ENCODE measurements around the gene ATOSB.
"Not testable (repeated sequence)": the region's sequence is repeated elsewhere in the genome, so short reads cannot be mapped to it uniquely, and the experiment has no call there.

ATOSB gene

DNA sequence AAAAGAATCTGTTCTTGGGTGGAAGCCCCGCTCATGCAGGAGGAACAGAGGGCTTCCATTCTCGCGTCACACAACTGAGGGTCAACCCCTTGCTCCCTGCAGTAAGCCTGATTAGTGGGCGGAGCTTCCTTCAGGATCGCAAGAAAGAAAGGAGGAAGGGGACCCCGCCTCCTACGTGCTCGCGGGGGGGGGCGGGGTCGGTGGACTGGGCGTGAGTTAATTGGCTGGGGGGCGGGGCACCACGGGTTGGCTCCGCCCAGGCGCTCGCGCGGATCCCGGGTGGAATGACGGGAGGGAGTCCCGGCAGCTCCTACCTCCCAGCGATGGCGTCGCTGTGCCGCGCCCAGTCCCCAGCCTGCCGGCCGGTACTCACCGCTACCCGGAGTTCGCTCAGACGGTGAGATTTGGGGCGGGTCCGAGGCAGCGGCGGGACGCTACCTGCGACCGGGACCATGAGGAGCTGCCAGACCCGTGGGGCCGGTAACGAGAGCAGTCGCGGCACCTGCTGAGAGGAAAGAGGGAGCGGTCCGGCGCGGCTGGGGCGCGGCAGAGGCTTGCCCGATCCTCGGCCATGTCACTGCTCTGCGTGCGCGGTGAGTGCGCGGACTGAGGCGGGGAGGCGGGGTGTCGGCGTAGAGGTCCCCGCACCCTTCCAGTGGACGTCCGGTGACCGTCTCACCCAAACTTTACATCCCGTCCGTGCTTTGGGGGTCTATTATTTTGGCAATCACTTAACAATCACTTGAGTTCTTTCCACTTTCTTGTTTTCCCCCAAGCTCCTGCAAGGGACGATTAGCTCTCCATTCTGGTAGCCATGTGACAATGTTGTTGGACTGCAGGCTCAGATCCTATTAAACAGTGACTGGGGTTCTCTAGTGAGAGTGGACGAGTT is 46.3 kb upstream of the ATOSB start, which contains the start of gene UNC13B:
Gene UNC13B (plus strand): TSS at position 297 of the 892 bp plus-strand sequence. CDS start 275 bp downstream, at position 572.
- DNase-seq (ENCODE audit: extremely low spot score): peak; percentile 97
- CTCF ChIA-PET: interaction anchor here (0.6 kb wide), 1 partner anchor 31 kb away, joined by 4 read pairs; no protein-coding TSS in a partner anchor
- POLR2A ChIA-PET: interaction anchor here (0.7 to 2.1 kb wide), 8 partner anchors 11 to 328 kb away, joined by 3 to 13 read pairs (median 3); partner anchors contain the start of genes ATOSB, FANCG and RUSC2
- TF ChIP-seq CTBP1 (IDR thresholded peaks at IDR 0.05; ENCODE audit: borderline replicate concordance): peak; percentile 57; the same call in 1 of the 2 replicates
- TF ChIP-seq ELF4 (IDR thresholded peaks at IDR 0.05): no peak
- no peak for TF ChIP-seq FOXA1 (IDR thresholded peaks at IDR 0.05)

DNA sequence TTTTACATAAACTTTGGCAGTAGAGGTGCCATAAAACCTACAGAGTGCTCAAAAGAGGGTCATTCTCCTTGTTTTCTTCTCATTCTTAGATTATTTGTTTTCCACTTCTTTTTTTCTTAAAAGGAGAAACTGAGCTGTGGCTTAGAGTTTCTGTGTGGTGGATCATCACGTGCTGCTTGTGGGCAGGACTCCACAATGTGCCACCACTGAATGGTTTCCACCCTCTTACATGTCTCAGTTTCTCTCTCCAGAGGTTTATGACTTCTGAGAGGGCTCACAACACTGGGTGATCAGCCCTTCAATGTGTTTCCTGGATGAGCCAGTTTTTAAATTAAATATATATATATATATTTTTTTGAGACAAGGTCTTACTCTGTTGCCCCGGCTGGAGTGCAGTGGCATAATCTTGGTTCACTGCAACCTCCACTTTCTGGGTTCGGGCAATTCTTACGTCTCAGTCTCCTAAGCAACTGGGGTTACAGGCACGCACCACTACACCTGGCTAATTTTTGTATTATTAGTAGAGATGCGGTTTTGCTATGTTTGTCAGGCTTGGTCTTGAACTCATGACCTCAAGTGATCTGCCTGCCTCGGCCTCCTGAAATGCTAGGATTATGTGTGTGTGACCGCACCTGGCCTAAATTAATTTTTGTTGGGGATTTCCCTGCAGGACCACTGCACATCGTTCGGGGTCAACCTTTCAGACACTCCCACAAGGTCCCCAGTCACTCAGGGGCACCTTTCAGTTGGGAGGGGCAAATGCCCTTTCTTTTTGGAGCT is 43.0 kb upstream of the ATOSB start:
- ChIA-PET CTCF (no interaction called here), POLR2A (no interaction called here)
- TF ChIP-seq BHLHE40 (IDR thresholded peaks at IDR 0.05; ENCODE audit: borderline replicate concordance): no peak
- DNase-seq (ENCODE audit: extremely low spot score): no peak

DNA sequence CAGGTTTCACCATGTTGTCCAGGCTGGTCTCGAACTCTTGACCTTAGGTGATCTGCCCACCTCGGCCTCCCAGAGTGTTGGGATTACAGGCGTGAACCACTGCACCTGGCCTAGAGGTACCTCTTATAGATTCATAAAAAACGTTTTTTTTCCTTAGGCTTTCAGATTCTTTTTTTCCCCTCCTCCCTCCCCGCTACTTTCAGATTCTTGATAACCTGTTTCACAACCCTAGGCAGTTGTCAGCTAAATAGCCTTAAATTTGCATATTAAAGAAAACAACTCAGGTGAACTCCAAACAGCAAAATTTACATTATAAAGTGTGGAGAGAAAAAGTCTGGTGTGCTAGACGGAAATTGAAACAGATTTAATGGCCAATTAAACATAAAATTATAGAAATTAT is 42.2 kb upstream of the ATOSB start:
- DNase-seq (ENCODE audit: extremely low spot score); CTCF ChIA-PET: not testable (repeated sequence)
- POLR2A ChIA-PET: interaction anchor here (0.6 kb wide), 1 partner anchor 35 kb away, joined by 3 read pairs; no protein-coding TSS in a partner anchor

DNA sequence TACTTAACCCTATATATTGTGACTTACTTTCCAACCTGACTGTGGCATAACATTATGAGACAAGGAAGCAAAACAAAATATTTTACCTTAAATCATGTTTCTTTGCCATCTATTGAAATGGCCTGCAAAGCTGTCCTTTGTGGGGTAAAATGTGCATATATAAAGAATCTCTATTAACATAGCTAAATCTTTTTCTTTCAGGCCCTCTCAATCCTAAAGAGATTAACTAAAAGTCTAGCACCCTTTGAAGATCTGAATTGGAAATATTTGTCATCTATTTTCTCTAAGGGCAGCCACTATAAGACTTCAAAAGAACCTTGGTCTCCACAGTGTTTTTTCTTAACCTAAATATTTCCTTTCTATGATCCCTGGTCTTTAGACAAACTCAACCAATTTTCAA is 41.1 kb upstream of the ATOSB start:
- CTCF ChIA-PET: no interaction called here
- TF ChIP-seq, protein P1, sequence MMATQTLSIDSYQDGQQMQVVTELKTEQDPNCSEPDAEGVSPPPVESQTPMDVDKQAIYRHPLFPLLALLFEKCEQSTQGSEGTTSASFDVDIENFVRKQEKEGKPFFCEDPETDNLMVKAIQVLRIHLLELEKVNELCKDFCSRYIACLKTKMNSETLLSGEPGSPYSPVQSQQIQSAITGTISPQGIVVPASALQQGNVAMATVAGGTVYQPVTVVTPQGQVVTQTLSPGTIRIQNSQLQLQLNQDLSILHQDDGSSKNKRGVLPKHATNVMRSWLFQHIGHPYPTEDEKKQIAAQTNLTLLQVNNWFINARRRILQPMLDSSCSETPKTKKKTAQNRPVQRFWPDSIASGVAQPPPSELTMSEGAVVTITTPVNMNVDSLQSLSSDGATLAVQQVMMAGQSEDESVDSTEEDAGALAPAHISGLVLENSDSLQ (IDR thresholded peaks at IDR 0.05): no peak
- TF ChIP-seq ELF4 (IDR thresholded peaks at IDR 0.05): no peak
- no peak for TF ChIP-seq NFRKB (IDR thresholded peaks at IDR 0.05)
- no peak for TF ChIP-seq ZNF384 (IDR thresholded peaks at IDR 0.05)
- no peak for TF ChIP-seq FOXA1 (IDR thresholded peaks at IDR 0.05)
- no peak for TF ChIP-seq L3MBTL2 (conservative IDR thresholded peaks at IDR 0.05)
- no peak for TF ChIP-seq SP1 (IDR thresholded peaks at IDR 0.05)
- no peak for TF ChIP-seq CTBP1 (IDR thresholded peaks at IDR 0.05; ENCODE audit: borderline replicate concordance)
- TF ChIP-seq TARDBP (IDR thresholded peaks at IDR 0.05): no peak
- TF ChIP-seq FOXK2 (IDR thresholded peaks at IDR 0.05): no peak
- TF ChIP-seq LEF1 (IDR thresholded peaks at IDR 0.05; ENCODE audit: borderline replicate concordance): no peak
- no peak for TF ChIP-seq FOXM1 (IDR thresholded peaks at IDR 0.05; ENCODE audit: borderline replicate concordance)
- TF ChIP-seq BHLHE40 (IDR thresholded peaks at IDR 0.05; ENCODE audit: borderline replicate concordance): no peak
- TF ChIP-seq ARNT (IDR thresholded peaks at IDR 0.05): no peak
- no peak for TF ChIP-seq HDGF (IDR thresholded peaks at IDR 0.05; ENCODE audit: borderline replicate concordance)
- no peak for TF ChIP-seq SUZ12 (IDR thresholded peaks at IDR 0.05)
- POLR2A ChIA-PET: no interaction called here
- no peak for DNase-seq (ENCODE audit: extremely low spot score)

DNA sequence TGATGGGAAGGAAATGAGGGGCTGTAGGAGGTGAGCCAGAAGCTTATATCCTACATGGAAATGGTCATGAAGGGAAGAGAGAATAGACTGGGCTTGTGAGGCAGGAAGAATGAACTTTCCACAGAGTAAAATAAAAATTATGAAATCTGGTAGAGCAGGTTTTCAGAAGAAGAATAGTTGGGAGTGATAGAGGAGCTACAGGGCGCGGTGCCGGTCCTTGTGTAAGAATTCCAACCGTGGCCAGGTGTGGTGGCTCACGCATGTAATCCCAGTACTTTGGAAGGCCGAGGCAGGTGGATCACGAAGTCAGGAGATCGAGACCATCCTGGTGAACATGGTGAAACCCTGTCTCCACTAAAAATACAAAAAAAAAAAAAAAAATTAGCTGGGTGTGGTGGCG is 37.3 kb upstream of the ATOSB start:
- TF ChIP-seq FOXK2 (IDR thresholded peaks at IDR 0.05): no peak
- TF ChIP-seq FOXM1 (IDR thresholded peaks at IDR 0.05; ENCODE audit: borderline replicate concordance): no peak
- no peak for TF ChIP-seq NFRKB (IDR thresholded peaks at IDR 0.05)
- no peak for DNase-seq (ENCODE audit: extremely low spot score)
- CTCF ChIA-PET: no interaction called here
- POLR2A ChIA-PET: no interaction called here

DNA sequence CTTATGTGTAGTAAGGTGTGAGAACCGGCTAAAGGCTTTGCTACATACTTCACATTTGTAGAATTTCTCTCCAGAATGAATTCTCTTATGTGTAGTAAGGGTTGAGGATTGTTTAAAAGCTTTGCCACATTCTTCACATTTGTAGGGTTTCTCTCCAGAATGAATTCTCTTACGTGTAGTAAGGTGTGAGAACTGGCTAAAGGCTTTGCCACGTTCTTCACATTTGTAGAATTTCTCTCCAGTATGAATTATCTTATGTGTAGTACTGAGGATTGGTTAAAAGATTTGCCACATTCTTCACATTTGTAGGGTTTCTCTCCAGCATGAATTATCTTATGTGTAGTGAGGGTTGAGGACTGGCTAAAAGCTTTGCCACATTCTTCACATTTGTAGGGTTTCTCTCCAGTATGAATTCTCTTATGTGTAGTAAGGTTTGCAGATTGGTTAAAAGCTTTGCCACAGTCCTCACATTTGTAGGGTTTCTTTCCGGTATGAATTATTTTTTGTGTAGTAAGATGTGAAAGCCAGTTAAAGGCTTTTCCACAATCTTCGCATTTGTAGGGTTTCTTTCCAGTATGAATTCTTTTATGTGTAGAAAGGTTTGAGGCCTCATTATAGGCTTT is 32.4 kb upstream of the ATOSB start:
- CTCF ChIA-PET; POLR2A ChIA-PET; DNase-seq (ENCODE audit: extremely low spot score): not testable (repeated sequence)

DNA sequence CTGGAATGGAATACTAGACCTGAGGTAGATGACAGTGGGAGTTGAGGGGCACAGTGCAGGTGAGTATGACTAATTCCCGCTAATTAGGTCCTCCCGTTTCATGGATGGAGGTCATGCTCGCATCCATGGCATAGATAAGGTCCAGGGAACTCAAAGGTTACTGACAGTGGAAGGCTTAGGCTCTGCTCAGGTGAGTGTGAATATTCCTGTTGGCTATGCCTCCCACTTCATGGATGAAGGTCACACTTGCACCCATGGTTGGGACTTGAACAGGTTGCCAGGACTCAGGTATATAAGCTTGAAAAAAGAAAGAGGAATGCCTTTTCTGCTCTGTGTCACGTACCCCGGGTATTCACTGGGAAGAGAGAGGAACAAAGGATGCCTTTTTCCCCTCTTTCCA is 26.4 kb upstream of the ATOSB start:
- DNase-seq (ENCODE audit: extremely low spot score): no peak
- CTCF ChIA-PET: no interaction called here
- POLR2A ChIA-PET: no interaction called here
- TF ChIP-seq FOXM1 (IDR thresholded peaks at IDR 0.05; ENCODE audit: borderline replicate concordance): no peak
- no peak for TF ChIP-seq SP1 (IDR thresholded peaks at IDR 0.05)
- no peak for TF ChIP-seq ARNT (IDR thresholded peaks at IDR 0.05)
- no peak for TF ChIP-seq FOXA1 (IDR thresholded peaks at IDR 0.05)
- no peak for TF ChIP-seq ELF4 (IDR thresholded peaks at IDR 0.05)
- no peak for TF ChIP-seq L3MBTL2 (conservative IDR thresholded peaks at IDR 0.05)
- TF ChIP-seq ZNF384 (IDR thresholded peaks at IDR 0.05): no peak
- no peak for TF ChIP-seq CTBP1 (IDR thresholded peaks at IDR 0.05; ENCODE audit: borderline replicate concordance)
- TF ChIP-seq SUZ12 (IDR thresholded peaks at IDR 0.05): no peak
- TF ChIP-seq BHLHE40 (IDR thresholded peaks at IDR 0.05; ENCODE audit: borderline replicate concordance): no peak
- TF ChIP-seq NFRKB (IDR thresholded peaks at IDR 0.05): no peak
- no peak for TF ChIP-seq FOXK2 (IDR thresholded peaks at IDR 0.05)
- TF ChIP-seq LEF1 (IDR thresholded peaks at IDR 0.05; ENCODE audit: borderline replicate concordance): no peak
- TF ChIP-seq, protein P1 (IDR thresholded peaks at IDR 0.05): no peak
- TF ChIP-seq TARDBP (IDR thresholded peaks at IDR 0.05): no peak
- TF ChIP-seq HDGF (IDR thresholded peaks at IDR 0.05; ENCODE audit: borderline replicate concordance): no peak
